ENCODE measurements around the gene ATR.

ATR gene

GRCh38 chr3:142481196-142481595 lies 97.3 kb downstream of the ATR start:
- H3K27me3 ChIP-seq: no peaks in the 10 kb centered on the region
- intact Hi-C loops (cut with DNase I; ENCODE audit: low total_unique reads): no loop called here
- DNase-seq: no peak
- peaks cover 0 to 14% (median 12%) of the 10 kb centered on the region in 3 donors for H3K9me3 ChIP-seq
- TF ChIP-seq, protein P1, sequence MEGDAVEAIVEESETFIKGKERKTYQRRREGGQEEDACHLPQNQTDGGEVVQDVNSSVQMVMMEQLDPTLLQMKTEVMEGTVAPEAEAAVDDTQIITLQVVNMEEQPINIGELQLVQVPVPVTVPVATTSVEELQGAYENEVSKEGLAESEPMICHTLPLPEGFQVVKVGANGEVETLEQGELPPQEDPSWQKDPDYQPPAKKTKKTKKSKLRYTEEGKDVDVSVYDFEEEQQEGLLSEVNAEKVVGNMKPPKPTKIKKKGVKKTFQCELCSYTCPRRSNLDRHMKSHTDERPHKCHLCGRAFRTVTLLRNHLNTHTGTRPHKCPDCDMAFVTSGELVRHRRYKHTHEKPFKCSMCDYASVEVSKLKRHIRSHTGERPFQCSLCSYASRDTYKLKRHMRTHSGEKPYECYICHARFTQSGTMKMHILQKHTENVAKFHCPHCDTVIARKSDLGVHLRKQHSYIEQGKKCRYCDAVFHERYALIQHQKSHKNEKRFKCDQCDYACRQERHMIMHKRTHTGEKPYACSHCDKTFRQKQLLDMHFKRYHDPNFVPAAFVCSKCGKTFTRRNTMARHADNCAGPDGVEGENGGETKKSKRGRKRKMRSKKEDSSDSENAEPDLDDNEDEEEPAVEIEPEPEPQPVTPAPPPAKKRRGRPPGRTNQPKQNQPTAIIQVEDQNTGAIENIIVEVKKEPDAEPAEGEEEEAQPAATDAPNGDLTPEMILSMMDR (IDR thresholded peaks at IDR 0.05): no peak
- H3K36me3 ChIP-seq: peaks cover 53 to 60% (median 59%) of the 10 kb centered on the region in 3 donors
- H3K4me3 ChIP-seq: no peak overlapping the region
- H3K4me1 ChIP-seq: no peaks in the 10 kb centered on the region
- no peak overlapping the region for H3K27ac ChIP-seq

DNA sequence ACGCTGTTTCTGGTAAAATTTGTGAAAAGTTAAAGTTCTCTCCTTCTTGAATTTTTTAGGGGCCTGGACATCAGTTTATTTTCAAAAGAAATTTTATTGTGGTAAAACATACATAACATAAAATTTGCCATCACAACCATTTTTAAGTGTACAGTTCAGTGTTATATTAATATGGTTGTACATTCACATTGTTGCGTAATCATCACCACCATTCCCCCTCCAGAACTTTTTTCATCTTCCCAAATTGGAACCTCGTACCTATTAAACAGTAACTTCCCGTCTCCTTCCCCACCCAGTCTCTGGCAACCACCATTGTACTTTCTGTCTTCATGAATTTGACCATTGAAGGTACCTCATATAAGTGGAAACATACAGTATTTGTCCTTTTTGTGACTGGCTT lies 107.7 kb downstream of the ATR start:
- intact Hi-C loops (cut with DNase I; ENCODE audit: low total_unique reads): no loop called here
- Histone ChIP-seq H3K27ac (no peak overlapping the region), H3K27me3 (no peaks in the 10 kb centered on the region), H3K36me3 (peaks cover 0 to 7% (median 0%) of the 10 kb centered on the region in 3 donors), H3K4me1 (no peaks in the 10 kb centered on the region), H3K4me3 (no peak overlapping the region), H3K9me3 (peaks cover 0 to 11% (median 9%) of the 10 kb centered on the region in 3 donors)
- TF ChIP-seq, protein P1 (IDR thresholded peaks at IDR 0.05): no peak
- DNase-seq: no peak

- no peaks in the 10 kb centered on the region for H3K4me1 ChIP-seq
- H3K27ac ChIP-seq: no peak overlapping the region
- peaks cover 9 to 17% (median 11%) of the 10 kb centered on the region in 3 donors for H3K36me3 ChIP-seq
- peaks cover 0 to 5% (median 1%) of the 10 kb centered on the region in 3 donors for H3K9me3 ChIP-seq
- TF ChIP-seq, protein P1 (IDR thresholded peaks at IDR 0.05): no peak
- intact Hi-C loops (cut with DNase I; ENCODE audit: low total_unique reads): no loop called here
- DNase-seq: no peak
- H3K27me3 ChIP-seq: no peaks in the 10 kb centered on the region
- H3K4me3 ChIP-seq: no peak overlapping the region
Measured at GRCh38 chr3:142468456-142468855, 110.1 kb downstream of the ATR start.

DNA sequence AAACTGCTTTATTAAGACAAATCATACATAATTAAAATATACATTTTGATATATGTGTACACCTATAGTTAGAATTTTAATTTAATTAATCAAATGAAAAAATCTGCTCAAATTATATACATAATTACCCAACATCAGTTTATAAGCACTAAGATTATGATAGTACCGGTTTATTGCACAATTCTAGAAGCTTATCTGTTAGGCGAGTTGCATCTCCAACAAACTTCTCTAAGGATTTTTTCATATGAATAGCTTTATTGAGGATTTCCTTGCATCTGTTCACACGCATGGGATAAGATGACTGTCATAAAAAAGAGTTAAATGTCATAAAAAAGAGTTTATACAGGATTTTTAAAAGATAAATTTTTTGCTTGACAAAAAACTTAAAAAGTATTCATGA lies 110.8 kb downstream of the ATR start:
- DNase-seq: no peak
- intact Hi-C loops (cut with DNase I; ENCODE audit: low total_unique reads): no loop called here
- peaks cover 11 to 17% (median 12%) of the 10 kb centered on the region in 3 donors for H3K36me3 ChIP-seq

GRCh38 chr3:142460689-142461088 lies 117.8 kb downstream of the ATR start:
- Histone ChIP-seq H3K4me1 (no peaks in the 10 kb centered on the region), H3K9me3 (no peaks in the 10 kb centered on the region), H3K4me3 (no peak overlapping the region), H3K27ac (no peak overlapping the region), H3K36me3 (peaks cover 26 to 44% (median 26%) of the 10 kb centered on the region in 3 donors), H3K27me3 (no peaks in the 10 kb centered on the region)
- intact Hi-C loops (cut with DNase I; ENCODE audit: low total_unique reads): no loop called here
- DNase-seq: no peak
- TF ChIP-seq, protein P1 (IDR thresholded peaks at IDR 0.05): no peak

More for the DNA sequence above, 110.8 kb downstream of the ATR start:
- TF ChIP-seq, protein P1 (IDR thresholded peaks at IDR 0.05): no peak
- Histone ChIP-seq H3K9me3 (no peaks in the 10 kb centered on the region), H3K4me1 (no peaks in the 10 kb centered on the region), H3K27ac (no peak overlapping the region), H3K4me3 (no peak overlapping the region), H3K27me3 (no peaks in the 10 kb centered on the region)

GRCh38 chr3:142459929-142460328 lies 118.6 kb downstream of the ATR start:
- no peaks in the 10 kb centered on the region for H3K9me3 ChIP-seq
- intact Hi-C loops (cut with DNase I; ENCODE audit: low total_unique reads): no loop called here
- TF ChIP-seq, protein P1 (IDR thresholded peaks at IDR 0.05): no peak
- H3K4me3 ChIP-seq: no peak overlapping the region
- no peaks in the 10 kb centered on the region for H3K4me1 ChIP-seq
- DNase-seq: no peak
- H3K27ac ChIP-seq: no peak overlapping the region
- H3K27me3 ChIP-seq: no peaks in the 10 kb centered on the region
- H3K36me3 ChIP-seq: peaks cover 23 to 42% (median 26%) of the 10 kb centered on the region in 3 donors
